Mesendoderm (in vitro differentiated cells): Measurements from ENCODE around the gene GSG1L.

Experiments used
- DNase-seq: peaks from one replicate; pipeline ENCODE4 v3.0.0; 2013
- H2AK5ac ChIP-seq: 2 replicates; pipeline ENCODE4 v1.6.1; 2013; ENCODE audit warnings: low read length, inconsistent platforms
- H2BK120ac ChIP-seq: 2 replicates; pipeline ENCODE4 v1.6.1; 2013; ENCODE audit warnings: low read depth, mild to moderate bottlenecking, low read length, moderate library complexity, mixed read lengths
- H2BK15ac ChIP-seq: replicated peaks from 2 replicates; pipeline ENCODE4 v1.6.1; 2013; ENCODE audit warnings: low read depth, mild to moderate bottlenecking, moderate library complexity
- H2BK5ac ChIP-seq: 2 replicates; pipeline ENCODE4 v1.6.1; 2013; ENCODE audit warnings: low read length, inconsistent platforms
- H3K18ac ChIP-seq: 2 replicates; pipeline ENCODE4 v1.6.1; 2013; ENCODE audit warnings: mild to moderate bottlenecking, low read length, mixed read lengths
- H3K23ac ChIP-seq: one replicate; pipeline ENCODE4 v1.6.1; 2013; ENCODE audit warnings: low read length
- H3K27ac ChIP-seq: 2 replicates; pipeline ENCODE4 v1.5.1; 2013; ENCODE audit warnings: low read depth, mild to moderate bottlenecking, inconsistent platforms, low read length, moderate library complexity
- H3K27me3 ChIP-seq: 2 replicates; pipeline ENCODE4 v1.6.1; 2013; ENCODE audit warnings: low read length, control low read depth, mild to moderate bottlenecking, inconsistent platforms; ENCODE audit not compliant: insufficient read depth, poor library complexity
- H3K36me3 ChIP-seq: 2 replicates; pipeline ENCODE4 v1.6.1; 2013; ENCODE audit warnings: low read length, inconsistent platforms; ENCODE audit not compliant: control insufficient read depth, insufficient read depth
- H3K4ac ChIP-seq: one replicate; pipeline ENCODE4 v1.6.1; 2013; ENCODE audit warnings: low read depth, mild to moderate bottlenecking, low read length, moderate library complexity
- H3K4me1 ChIP-seq: 2 replicates; pipeline ENCODE4 v1.6.1; 2013; ENCODE audit warnings: low read depth, low read length, inconsistent platforms; ENCODE audit not compliant: control insufficient read depth
- H3K4me2 ChIP-seq: 2 replicates; pipeline ENCODE4 v1.6.1; 2013; ENCODE audit warnings: low read length
- H3K4me3 ChIP-seq: 2 replicates; pipeline ENCODE4 v1.5.1; 2013; ENCODE audit warnings: mild to moderate bottlenecking, low read length
- H3K56ac ChIP-seq: one replicate; pipeline ENCODE4 v1.6.1; 2013; ENCODE audit warnings: low read length
- H3K79me1 ChIP-seq: 2 replicates; pipeline ENCODE4 v1.6.1; 2013; ENCODE audit warnings: low read length, inconsistent platforms
- H3K79me2 ChIP-seq: 2 replicates; pipeline ENCODE4 v1.6.1; 2013; ENCODE audit warnings: mild to moderate bottlenecking, low read length; ENCODE audit not compliant: control insufficient read depth, insufficient read depth
- H3K9ac ChIP-seq: 2 replicates; pipeline ENCODE4 v1.6.1; 2013; ENCODE audit warnings: low read length, inconsistent platforms
- H4K5ac ChIP-seq: one replicate; pipeline ENCODE4 v1.6.1; 2013; ENCODE audit warnings: low read length
- H4K8ac ChIP-seq: one replicate; pipeline ENCODE4 v1.6.1; 2013; ENCODE audit warnings: low read depth, mild to moderate bottlenecking, control low read depth, low read length, moderate library complexity
- WGBS: extraction: QIAGEN DNeasy Blood & Tissue Kit; methylation state at CpG from one replicate; pipeline ENCODE4 v1.1.7; 2013; ENCODE audit warnings: low lambda C conversion rate, missing lambda C conversion rate; ENCODE audit not compliant: insufficient coverage; ENCODE audit errors: extremely low coverage; 5-methylcytosine and 5-hydroxymethylcytosine counted together

Gene GSG1L

DNA sequence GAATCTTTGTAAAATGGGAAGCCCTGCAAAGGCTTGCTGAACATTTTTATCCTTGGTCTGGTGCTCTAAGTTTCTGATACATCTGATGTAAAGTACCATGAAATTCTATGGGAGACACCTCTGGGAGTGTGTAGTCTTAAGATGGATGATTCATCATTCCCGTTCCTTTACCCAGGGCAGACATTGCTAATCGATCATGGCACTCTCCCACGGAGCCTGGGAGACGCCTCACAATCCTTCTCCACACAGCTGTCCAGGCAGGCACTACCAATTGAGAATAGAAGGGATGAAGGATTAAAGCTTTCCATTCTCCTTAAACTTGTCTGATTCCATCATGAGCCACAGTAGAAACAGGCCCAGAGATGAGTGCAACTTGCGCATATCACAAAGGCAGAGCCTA is 144.8 kb downstream of the GSG1L start:
- no peak overlapping the region for H2AK5ac ChIP-seq
- no peak overlapping the region for H2BK15ac ChIP-seq
- H3K79me1 ChIP-seq, result no peaks in the 10 kb centered on the region
- H2BK120ac ChIP-seq, result no peak overlapping the region
- H3K36me3 ChIP-seq, result no peaks in the 10 kb centered on the region
- H3K56ac ChIP-seq, result no peak overlapping the region
- H3K4me2 ChIP-seq, result no peak overlapping the region
- no CpG with 5 or more reads among the region's 5 CpGs for WGBS
- no peak for DNase-seq
- H3K9ac ChIP-seq, result no peak overlapping the region
- H3K27me3 ChIP-seq, result no peaks in the 10 kb centered on the region
- H3K4me1 ChIP-seq, result no peaks in the 10 kb centered on the region
- no peak overlapping the region for H2BK5ac ChIP-seq
- H3K4me3 ChIP-seq, result no peak overlapping the region
- H4K5ac ChIP-seq, result no peak overlapping the region
- H3K18ac ChIP-seq, result no peak overlapping the region
- H3K27ac ChIP-seq, result no peak overlapping the region
- no peaks in the 10 kb centered on the region for H3K79me2 ChIP-seq
- no peak overlapping the region for H3K23ac ChIP-seq
- H4K8ac ChIP-seq, result no peak overlapping the region
- no peak overlapping the region for H3K4ac ChIP-seq

GRCh38 chr16:27917949-27918348 is 145.6 kb downstream of the GSG1L start:
- Histone ChIP-seq H3K27ac (no peak overlapping the region), H3K9ac (no peak overlapping the region), H2BK120ac (no peak overlapping the region), H4K8ac (no peak overlapping the region), H3K4me2 (no peak overlapping the region), H3K79me2 (no peaks in the 10 kb centered on the region), H2AK5ac (no peak overlapping the region), H2BK15ac (no peak overlapping the region), H3K23ac (no peak overlapping the region), H3K27me3 (no peaks in the 10 kb centered on the region), H3K4me3 (no peak overlapping the region), H3K56ac (no peak overlapping the region), H3K36me3 (no peaks in the 10 kb centered on the region), H4K5ac (no peak overlapping the region), H2BK5ac (no peak overlapping the region), H3K4me1 (no peaks in the 10 kb centered on the region), H3K18ac (no peak overlapping the region), H3K4ac (no peak overlapping the region), H3K79me1 (no peaks in the 10 kb centered on the region)
- WGBS, result no CpG with 5 or more reads among the region's 1 CpG
- DNase-seq, result no peak

GRCh38 chr16:27911486-27911885 is 152.0 kb downstream of the GSG1L start:
- H3K79me1 ChIP-seq, result no peaks in the 10 kb centered on the region
- no peaks in the 10 kb centered on the region for H3K79me2 ChIP-seq
- H4K5ac ChIP-seq, result no peak overlapping the region
- H3K36me3 ChIP-seq, result no peaks in the 10 kb centered on the region
- no peak overlapping the region for H4K8ac ChIP-seq
- WGBS, result no CpG with 5 or more reads among the region's 2 CpGs
- H3K23ac ChIP-seq, result no peak overlapping the region
- no peak overlapping the region for H3K56ac ChIP-seq
- no peak overlapping the region for H2AK5ac ChIP-seq
- H3K4me3 ChIP-seq, result no peak overlapping the region
- H3K4me1 ChIP-seq, result no peaks in the 10 kb centered on the region
- H3K4me2 ChIP-seq, result no peak overlapping the region
- H2BK120ac ChIP-seq, result no peak overlapping the region
- no peak overlapping the region for H3K4ac ChIP-seq
- no peak overlapping the region for H2BK15ac ChIP-seq
- no peak overlapping the region for H3K9ac ChIP-seq
- H2BK5ac ChIP-seq, result no peak overlapping the region
- H3K18ac ChIP-seq, result no peak overlapping the region
- DNase-seq, result no peak
- no peaks in the 10 kb centered on the region for H3K27me3 ChIP-seq
- no peak overlapping the region for H3K27ac ChIP-seq

- Histone ChIP-seq H2BK120ac (no peak overlapping the region), H3K4me2 (no peak overlapping the region), H2BK5ac (no peak overlapping the region), H3K36me3 (no peaks in the 10 kb centered on the region), H3K9ac (no peak overlapping the region), H3K4me3 (no peak overlapping the region), H3K79me1 (no peaks in the 10 kb centered on the region), H3K18ac (no peak overlapping the region), H4K5ac (no peak overlapping the region), H3K79me2 (no peaks in the 10 kb centered on the region), H3K4me1 (no peaks in the 10 kb centered on the region), H2AK5ac (no peak overlapping the region), H3K27me3 (no peaks in the 10 kb centered on the region), H3K23ac (no peak overlapping the region), H3K27ac (no peak overlapping the region), H3K56ac (no peak overlapping the region), H4K8ac (no peak overlapping the region), H3K4ac (no peak overlapping the region), H2BK15ac (no peak overlapping the region)
- no CpG with 5 or more reads among the region's 1 CpG for WGBS
- no peak for DNase-seq
These were observed 156.0 kb downstream of the GSG1L start for GRCh38 chr16:27907457-27907972.

GRCh38 chr16:27906883-27907282 is 156.6 kb downstream of the GSG1L start:
- Histone ChIP-seq H3K4me3 (no peak overlapping the region), H3K56ac (no peak overlapping the region), H3K4me1 (no peaks in the 10 kb centered on the region), H3K23ac (no peak overlapping the region), H3K27ac (no peak overlapping the region), H2BK15ac (no peak overlapping the region), H2BK120ac (no peak overlapping the region), H3K4ac (no peak overlapping the region), H3K36me3 (no peaks in the 10 kb centered on the region), H3K79me2 (no peaks in the 10 kb centered on the region), H2BK5ac (no peak overlapping the region), H2AK5ac (no peak overlapping the region), H3K4me2 (no peak overlapping the region), H4K8ac (no peak overlapping the region), H3K9ac (no peak overlapping the region), H3K79me1 (no peaks in the 10 kb centered on the region), H3K27me3 (no peaks in the 10 kb centered on the region), H4K5ac (no peak overlapping the region), H3K18ac (no peak overlapping the region)
- DNase-seq, result peak; percentile 8
- no CpG with 5 or more reads among the region's 3 CpGs for WGBS

GRCh38 chr16:27903046-27903655 is 160.4 kb downstream of the GSG1L start:
- no CpG with 5 or more reads among the region's 12 CpGs for WGBS
- H2BK120ac ChIP-seq, result no peak overlapping the region
- no peak overlapping the region for H4K5ac ChIP-seq
- no peak overlapping the region for H4K8ac ChIP-seq
- no peak overlapping the region for H3K18ac ChIP-seq
- H3K27me3 ChIP-seq, result no peaks in the 10 kb centered on the region
- no peak overlapping the region for H3K9ac ChIP-seq
- no peak for DNase-seq
- H3K4me3 ChIP-seq, result no peak overlapping the region
- no peaks in the 10 kb centered on the region for H3K79me2 ChIP-seq
- H3K4ac ChIP-seq, result no peak overlapping the region
- no peaks in the 10 kb centered on the region for H3K79me1 ChIP-seq
- no peaks in the 10 kb centered on the region for H3K36me3 ChIP-seq
- H2BK5ac ChIP-seq, result no peak overlapping the region
- H3K23ac ChIP-seq, result no peak overlapping the region
- no peaks in the 10 kb centered on the region for H3K4me1 ChIP-seq
- H3K4me2 ChIP-seq, result no peak overlapping the region
- no peak overlapping the region for H3K56ac ChIP-seq
- H3K27ac ChIP-seq, result no peak overlapping the region
- no peak overlapping the region for H2BK15ac ChIP-seq
- no peak overlapping the region for H2AK5ac ChIP-seq
